Activated T-cell treated with anti-CD3 and anti-CD28 coated beads, Interleukin-2, amount 50 U/mL, for 48 hours (primary cell): Measurements from ENCODE around the gene ZFYVE26.
"Not testable (repeated sequence)": the region's sequence is repeated elsewhere in the genome, so short reads cannot be mapped to it uniquely, and the experiment has no call there.

Experiments used
- DNase-seq, 2 experiments: peaks; one replicate each; pipeline ENCODE4 v3.0.0-alpha.2; 2020

ZFYVE26 gene

DNA sequence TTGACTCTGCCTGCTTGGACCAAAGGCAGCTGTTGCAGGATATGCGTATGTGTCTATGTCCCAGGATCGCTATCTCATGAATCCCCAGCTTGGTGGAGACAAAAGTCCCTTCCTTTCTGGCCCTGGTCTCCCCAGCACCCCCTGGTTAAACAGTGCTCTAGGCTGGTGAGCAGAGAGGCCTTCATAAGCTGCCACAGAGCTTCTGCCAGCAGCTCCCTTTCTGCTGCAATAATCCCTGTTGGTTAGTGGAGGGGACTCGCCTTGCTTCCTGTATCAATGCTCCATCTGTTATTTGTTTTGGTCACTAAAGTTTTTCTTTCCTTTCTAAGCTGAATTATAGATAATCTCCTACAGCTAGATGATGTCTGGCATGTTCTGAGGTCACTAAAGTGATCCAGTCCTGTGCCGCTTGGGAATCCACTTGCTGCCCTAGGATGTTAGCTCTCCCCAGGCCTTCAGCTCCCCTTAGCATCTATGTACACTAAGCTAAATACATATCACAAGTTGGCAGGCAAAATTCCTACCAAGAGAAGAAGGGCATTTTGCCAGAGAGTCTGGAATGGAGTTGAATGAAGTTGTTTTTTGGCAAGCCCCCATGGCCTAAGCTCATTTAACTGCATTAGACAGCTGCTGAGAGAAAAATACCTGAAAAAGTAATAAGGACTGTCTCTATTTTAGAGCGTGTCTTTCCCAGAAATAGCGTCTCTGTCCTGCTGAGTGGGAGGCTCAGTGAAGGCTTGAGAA, 66.9 kb downstream of the ZFYVE26 start:
- no peak for DNase-seq

DNA sequence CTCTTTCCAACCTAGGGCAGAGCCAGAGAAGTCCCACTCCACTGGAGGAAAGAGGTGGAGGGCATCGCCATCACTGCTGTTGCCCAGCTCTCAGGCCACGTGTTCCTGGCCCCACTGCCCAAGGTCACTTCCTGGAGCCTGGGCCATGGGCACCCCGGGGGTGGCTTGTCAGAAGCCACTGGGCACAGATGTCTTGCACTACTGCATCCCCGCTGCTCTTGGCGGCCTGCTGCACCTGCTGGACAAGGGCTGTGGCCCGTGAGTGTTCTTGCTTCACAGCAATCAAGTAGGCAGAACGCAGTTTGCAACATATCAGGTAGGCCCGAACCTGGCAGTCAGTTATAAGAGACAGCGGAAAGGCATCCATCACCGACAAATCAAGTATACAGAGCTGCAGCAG, 68.1 kb downstream of the ZFYVE26 start:
- no peak for DNase-seq

DNA sequence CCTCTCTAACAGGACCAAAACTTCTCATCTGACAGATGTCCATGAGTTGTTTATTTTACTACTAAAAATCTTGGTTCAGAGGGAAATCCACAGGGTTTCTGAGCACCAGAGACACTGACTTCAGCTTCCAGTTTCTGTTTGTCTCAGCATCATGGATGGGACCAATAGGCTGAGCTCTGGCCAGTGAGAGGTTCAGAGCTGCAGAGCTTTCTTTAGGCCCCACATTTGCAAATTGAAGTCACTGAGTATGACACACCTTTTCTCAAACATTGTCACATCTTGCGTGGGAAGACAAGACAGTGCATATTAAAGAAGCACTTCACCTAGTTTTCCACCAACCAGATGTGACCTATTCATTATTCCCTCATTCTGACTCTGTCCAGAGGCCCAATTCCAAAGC, 69.5 kb downstream of the ZFYVE26 start:
- DNase-seq: peak in 1 of 2 experiments; percentile 24

DNA sequence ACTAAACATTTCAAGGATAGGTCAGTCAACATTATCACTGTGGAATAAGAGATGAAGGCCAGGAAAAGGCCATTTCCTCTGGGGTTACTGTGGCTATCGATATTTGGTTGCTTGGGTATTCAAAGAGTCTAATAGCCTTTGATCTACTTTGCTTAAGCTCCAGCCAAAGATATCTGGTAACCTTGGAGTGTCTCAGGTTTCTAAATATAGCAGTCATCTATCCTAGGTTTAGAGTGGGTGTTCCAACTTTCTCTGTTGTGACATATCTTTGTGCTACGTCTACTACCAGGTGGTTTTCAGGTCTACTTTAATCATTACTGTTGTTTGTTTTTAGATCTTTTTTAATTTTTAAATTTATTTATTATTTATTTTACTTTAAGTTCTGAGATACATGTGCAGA, 72.3 kb downstream of the ZFYVE26 start:
- DNase-seq: no peak

DNA sequence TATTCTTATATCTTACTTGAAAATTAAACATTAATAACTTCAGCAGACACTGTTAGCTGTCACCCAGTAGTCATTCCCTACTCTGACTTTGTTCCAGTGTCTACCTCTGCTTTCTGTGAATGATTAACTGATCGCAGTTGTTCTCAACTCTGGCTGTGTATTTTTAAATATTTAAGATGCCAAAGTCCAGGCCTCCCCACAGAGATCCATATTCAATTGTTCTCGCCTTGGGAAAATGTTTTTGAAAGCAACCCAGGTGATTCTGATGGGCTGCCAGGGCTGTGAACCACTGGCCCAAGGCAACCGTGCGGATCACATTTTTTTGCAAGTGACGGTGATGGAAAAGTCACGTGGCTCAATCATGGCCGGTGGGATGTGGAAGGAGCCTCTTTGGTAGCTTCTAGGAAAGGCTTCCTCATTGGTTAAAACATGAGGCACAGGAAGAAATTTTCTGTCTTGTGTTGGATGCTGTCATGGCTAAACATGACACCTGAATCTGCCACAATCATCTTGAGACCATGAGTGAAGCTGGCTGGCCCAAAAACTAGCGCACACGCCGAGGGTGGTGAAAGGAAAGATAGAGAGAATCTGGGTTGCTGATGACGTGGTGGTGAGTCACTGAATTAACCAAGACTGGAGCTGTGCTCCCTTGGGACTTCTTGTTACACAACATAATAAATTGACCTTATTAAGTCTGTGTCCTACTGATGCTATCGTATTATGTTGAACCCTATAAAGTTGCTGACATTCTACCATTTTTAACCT, 77.5 kb downstream of the ZFYVE26 start:
- peak in 1 of 2 experiments; percentile 26 for DNase-seq

DNA sequence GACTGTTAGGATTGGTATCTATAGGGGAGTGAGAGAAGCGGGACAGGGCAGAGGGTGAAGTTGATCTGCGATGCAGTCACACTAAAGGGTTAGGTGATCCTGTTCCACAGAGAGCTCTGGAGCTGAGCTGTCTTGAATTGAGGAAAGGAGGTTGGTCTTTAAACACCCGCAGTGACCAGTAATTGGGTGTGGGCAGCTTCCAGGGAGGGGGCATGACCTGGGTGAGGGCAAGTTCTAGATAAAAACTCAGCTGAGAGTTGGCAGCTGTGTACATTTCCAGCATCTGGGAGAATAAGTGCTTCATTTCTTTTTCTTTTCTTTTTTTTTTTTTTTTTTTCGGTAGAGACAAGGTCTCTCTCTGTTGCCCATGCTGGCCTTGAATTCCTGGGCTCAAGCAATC, 79.6 kb downstream of the ZFYVE26 start:
- DNase-seq: no peak

DNA sequence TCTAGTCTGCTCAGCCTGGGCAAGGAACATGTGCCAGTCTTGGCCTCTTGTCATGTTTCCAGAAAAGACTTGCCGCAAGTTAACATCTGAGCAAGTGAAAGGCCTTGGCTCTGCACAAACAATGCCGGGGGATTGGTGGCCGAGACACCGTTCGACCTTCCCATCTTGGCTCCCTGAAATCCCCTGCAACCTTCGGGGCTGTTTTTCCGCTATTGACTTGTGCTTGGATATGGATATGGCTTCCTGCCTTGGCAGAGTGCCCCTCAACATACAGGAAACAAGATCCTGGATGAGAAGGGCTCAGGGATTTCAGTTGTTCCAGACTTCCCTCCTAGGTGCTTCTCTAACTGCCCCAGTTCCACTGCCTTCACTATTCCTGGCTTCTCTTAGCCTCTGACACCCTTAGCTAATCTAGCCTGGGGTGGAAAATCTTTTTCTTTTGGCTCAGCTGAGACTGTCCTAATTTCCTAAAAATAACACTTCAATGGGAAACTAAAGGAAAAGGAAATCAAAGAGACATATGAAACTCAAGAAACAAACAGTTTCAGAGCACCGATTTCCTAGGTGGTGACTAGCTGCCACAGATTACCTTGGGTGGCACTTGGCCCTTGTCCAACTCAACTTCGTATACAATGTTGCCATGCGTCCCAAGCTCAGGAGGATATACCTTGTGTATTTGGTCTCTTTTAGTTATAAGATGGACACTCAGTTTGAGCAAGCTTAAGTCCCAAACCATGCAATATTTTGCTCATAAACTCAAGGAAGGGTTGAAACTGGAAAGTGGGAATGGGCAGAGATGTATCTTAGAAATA, 80.8 kb downstream of the ZFYVE26 start:
- DNase-seq: no peak

DNA sequence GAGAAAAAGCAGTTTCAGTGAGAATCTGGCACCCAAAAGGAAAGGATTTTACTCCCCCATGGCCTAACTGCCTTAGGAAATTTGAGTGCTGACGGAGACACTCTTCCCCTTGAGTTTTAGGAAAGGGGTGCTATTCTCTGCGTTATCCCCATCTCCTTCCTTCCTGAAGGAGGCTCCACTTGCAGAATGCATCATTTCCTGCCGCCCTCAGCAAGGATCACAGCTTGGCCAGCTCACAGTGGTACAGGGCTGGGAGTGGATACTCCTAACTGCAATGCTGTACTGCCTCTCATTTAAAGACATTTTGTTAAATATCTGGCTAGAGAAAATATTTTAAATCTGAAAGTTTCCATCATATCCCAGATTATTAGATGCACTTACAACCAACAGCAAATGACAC, 81.7 kb downstream of the ZFYVE26 start:
- DNase-seq: no peak

DNA sequence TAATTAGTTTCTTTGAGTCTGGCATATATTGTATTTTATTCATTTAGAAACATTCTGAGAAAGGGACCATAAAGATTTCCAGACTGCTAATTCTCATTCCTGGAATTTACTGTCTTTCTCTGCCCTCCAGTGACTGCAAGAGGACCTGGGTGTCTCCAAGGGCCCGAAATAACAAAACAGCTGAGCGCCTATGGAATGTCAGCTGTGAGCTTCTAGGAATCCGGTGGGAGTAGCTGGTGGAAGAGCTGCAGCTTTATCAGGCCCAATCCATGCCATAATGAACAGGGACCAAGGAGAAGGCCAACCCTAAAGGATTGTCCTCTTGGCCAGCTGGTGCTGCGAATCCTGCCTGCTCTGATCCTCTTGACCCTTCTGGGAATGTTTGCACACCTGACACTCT, 82.8 kb downstream of the ZFYVE26 start:
- DNase-seq: no peak

DNA sequence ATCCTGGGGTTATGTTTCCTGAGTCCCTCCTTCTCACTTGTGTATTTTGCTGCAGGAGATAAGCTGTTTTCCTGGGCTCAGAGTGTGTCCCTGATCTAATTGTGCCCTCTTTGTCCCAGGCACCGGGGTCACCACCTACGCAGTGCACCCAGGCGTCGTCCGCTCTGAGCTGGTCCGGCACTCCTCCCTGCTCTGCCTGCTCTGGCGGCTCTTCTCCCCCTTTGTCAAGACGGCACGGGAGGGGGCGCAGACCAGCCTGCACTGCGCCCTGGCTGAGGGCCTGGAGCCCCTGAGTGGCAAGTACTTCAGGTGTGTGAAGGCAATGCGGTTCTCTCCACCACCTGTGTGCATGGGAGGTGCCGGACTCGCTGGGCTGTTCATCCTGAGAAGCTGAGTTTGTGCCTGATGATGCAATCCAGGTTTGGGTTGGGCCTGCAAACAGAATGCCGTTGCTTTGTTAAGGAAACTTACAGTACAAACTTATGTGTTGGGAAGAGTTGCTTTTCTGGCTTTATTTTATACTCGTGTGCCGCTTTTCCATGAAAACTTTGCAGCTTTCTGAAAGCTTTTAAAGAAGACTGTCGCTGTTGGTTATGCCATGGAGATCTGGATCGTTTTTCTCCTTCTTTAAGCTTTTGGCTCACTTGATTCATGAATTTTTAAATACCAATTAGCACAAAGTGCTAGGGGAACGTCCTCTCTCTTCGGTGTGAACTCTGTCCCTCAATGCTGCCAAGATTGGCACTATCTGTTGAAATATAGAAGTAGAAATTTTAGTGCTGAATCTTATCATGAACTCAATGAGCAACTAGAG, 87.1 kb downstream of the ZFYVE26 start:
- DNase-seq: no peak

DNA sequence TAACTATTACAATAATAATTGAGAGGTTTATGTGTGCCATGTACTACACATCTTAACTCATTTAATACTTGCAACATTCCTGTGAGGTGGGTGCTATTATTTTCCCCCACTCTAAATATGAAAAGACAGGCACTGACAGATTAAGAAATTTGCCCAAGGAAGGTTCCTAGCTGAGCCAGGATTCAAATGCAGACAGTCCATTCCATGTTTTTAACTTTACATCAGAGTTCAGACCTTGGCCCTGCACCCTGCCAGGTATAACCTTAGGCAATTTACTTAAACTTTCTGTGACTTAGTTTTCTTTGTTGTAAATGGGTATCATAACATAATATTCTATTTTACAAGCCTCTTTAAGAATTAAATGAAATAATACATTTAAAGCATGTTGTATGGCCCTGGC, 88.1 kb downstream of the ZFYVE26 start:
- DNase-seq: no peak

DNA sequence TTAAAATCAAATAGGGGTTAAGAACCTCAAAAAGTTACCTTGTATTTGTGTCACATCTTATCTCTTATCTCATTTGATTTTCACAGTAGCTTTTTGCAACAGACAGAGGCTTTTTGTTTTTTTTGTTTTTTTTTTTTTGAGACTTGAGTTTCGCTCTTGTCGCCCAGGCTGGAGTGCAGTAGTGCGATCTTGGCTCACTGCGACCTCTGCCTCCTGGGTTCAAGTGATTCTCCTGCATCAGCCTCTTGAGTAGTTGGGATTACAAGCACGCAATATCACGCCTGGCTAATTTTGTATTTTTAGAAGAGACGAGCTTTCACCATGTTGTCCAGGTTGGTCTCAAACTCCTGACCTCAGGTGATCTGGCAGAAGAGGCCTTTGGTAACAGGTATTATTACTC, 89.0 kb downstream of the ZFYVE26 start:
- no peak for DNase-seq

DNA sequence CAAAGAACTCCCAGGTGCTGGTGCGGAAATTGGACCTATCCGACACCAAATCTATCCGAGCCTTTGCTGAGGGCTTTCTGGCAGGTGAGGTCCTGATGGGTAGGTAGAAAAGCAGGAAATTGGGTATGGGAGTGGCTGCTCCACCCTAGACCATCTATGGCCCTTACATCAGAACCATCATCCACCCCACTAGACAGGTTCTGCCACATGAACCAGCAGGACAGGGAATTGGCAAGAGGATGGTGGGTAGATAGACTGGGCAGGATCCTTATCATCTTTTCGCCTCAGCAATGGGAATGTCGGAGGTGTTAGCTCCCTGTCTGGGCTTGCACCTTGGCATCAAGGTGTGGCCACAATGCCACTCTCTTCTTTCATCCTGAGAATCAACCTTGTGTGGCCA, 91.2 kb downstream of the ZFYVE26 start:
- DNase-seq: no peak

DNA sequence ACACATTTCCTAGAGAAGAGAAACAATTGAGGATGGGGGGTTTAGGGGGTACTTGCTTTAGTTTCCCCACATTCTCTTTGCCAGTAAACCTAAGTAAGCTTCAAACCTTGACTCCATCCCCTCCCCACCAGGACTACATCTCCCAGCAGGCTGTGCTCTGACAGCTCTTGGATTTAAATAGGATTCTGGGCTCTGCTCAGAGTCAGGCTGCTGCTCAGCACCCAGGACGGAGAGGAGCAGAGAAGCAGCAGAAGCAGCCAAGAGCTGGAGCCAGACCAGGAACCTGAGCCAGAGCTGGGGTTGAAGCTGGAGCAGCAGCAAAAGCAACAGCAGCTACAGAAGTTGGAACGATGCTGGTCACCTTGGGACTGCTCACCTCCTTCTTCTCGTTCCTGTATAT, 94.1 kb downstream of the ZFYVE26 start:
- DNase-seq: no peak

DNA sequence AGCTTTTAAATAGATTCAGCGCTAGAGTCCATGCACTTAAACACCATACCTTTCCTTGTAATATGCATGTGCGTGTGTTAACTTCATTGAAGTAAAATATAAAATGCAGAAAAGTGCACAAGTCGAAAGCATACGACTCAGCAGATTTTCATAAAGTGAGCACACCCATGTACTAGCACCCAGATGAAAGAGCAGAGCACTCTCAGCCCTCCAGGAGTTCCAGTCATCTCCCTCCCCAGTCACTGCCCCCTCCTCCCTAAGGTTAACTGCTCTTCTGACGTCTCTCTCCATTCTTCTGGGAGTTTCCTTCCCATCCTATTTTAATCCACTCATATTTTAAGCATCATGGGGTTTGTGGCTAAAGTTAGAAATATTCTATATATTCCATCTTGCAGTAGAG, 94.5 kb downstream of the ZFYVE26 start:
- DNase-seq: no peak

DNA sequence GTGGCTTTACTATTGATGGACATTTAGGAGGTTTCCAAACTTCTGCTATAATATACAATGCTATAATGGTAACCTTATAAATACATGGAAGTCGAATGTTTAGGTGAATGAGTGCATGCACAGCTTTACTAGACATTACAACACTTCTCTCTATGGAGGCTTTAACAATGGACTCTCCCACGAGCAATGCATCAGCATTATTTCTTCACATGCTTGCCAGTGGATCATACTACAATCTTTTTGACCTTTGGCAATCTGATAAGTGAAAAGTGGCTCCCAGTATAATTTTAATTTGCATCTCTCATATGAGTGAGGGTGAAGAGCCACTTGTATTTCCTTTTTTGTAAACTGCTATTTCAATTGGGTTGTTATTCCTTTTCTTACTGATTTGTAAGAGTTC, 96.5 kb downstream of the ZFYVE26 start:
- DNase-seq: no peak

DNA sequence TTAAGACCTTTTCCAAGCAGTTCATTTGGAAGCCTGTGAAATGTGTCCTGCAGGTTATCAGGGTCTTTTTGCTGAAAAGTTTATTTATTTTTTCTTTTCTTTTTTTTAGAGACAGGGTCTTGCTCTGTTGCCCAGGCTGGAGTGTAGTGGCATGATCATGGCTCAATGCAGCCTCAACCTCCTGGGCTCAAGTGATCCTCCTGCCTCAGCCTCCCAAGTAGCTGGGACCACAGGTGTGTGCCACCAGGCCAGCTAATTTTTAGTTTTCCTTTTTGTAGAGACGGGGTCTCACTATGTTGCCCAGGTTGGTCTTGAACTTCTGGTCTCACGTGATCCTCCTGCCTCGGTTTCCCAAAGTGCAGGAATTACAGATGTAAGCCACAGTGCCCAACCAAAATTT, 97.0 kb downstream of the ZFYVE26 start:
- DNase-seq: not testable (repeated sequence)

DNA sequence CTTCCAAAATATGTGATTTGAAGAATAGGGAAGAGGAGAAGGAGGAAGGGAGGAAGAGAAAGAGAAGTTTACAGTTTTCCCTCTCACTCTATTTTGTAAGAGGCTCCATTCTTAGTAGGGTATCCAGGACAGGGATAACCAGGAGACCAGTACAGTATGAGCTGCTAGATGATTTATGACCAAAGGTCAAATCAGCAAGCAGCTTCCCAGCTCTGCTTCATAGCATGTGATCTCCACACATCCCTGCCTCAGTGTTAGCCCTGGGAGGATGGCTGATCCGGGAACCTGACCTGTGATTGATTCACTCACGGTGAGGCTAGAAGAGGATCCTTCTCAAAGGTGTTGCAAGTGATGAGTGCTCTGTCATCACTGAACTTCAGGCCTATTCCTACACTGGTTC, 98.1 kb downstream of the ZFYVE26 start:
- DNase-seq: no peak

DNA sequence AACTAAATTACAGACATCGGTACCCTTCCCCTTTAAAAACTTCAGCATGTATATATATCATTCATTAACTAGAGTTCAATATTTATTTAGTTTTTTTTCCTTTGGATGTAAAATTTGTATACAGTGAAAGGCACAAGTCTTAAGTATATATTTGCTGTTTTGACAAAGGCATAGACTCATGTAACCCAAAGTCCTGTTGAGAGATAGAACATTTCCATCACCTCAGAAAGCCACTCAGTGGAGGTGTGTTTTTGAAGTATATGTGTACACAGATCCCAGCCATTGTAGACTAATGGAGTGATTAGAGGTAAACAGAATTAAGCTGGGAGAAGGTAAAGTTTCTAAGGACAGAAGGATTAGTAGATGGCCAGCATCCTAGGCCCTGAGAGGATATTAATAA, 99.3 kb downstream of the ZFYVE26 start:
- DNase-seq: no peak

DNA sequence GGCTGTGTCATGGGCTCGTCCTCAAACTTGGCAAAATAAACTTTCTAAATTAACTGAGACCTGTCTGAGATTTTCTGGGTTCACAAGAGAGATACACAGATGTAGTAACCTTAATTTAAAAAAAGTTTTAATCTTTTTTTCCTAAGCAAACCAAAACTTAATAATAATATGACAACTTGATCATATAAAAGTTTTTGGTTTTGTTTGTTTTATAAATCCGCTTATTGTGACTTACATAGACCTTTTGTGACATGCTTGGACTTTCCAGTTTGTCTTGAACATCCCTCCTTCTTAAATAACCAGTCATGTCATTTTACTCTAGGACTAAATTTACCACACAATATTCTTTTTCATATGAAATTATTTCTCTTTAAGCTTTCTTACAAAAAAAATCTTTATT, 106.2 kb downstream of the ZFYVE26 start:
- no peak for DNase-seq

DNA sequence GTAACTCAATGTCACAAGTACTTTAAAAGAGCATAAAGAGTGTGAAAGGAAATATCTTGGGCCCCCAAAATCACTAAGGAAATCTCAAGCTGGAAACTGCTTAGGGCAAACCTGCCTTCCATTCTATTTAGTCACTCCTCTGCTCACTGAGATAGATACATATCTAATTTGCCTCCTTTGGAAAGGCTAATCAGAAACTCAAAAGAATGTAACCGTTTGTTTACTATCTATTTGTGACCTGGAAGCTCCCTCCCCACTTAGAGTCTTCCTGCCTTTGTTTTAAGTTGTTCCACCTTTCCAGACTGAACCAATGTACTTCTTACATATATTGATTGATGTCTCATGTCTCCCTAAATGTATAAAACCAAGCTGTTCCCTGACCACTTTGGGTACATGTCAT, 106.6 kb downstream of the ZFYVE26 start:
- DNase-seq: not testable (repeated sequence)

DNA sequence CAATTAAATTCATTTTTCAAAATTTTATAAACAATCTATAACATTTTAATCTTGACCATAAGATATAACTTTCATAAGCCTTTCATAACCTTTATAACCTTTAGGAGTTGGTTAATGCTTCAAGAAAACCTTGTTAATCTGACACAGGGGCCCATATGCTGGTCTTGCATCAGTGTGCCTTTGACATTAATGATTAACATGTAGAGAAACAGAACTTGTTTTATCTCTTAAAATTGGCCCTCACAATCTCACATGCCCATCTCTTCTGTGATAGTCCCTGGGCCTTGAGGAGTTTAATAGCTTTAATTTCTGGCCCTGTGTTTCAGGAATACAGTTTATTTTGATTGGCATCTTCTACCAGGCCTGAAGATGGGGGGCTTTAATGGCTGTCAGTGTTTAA, 107.0 kb downstream of the ZFYVE26 start:
- DNase-seq: not testable (repeated sequence)

DNA sequence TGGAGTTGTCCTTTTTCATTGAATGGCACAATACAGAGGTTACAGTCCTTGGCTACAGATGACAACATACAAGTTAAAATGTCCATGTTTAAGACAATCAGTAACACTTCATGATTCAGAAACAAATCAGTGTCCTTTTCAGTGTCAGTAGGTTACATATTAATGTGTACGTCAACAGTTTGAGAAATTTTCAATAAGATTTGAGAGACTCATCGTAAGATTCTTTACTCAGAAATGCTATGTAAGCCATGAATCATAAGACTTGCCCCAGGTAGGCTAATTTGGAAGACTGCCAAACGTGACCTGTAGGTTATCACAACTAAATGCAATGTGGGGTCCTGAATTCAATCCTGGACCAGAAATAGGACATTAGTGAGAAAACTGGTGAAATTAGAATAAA, 111.2 kb downstream of the ZFYVE26 start:
- no peak for DNase-seq
